Measurements from ENCODE around the gene RDX.

RDX gene

DNA sequence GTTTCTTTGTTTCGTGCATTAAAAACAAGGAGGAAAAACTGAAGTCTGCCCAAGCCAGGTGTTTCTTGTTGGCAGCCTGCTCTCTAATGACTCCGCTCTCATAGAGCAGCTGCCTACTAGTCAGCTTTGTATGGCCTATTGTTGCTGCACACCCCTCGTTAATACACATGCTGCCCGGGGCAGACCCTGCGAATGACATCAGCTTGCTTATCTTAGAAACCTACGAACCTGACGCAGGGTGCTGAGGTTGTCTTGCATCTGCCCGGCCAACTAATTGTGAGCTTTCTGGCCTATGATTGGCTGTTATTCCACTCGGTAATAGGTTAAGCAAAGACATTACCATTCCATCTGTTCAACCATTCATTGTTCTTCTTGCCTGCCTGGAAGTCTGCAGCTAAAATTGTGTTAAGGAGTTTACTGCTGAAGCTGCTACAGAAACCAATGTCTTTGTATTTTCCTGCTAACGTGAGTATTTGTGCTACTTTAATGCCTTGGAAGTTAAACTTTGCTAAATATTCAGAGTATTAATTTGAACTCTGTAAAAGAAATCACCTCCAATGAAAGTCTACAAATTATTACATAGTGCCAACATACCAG is 165.7 kb downstream of the RDX start:
- TF ChIP-seq, protein P1, sequence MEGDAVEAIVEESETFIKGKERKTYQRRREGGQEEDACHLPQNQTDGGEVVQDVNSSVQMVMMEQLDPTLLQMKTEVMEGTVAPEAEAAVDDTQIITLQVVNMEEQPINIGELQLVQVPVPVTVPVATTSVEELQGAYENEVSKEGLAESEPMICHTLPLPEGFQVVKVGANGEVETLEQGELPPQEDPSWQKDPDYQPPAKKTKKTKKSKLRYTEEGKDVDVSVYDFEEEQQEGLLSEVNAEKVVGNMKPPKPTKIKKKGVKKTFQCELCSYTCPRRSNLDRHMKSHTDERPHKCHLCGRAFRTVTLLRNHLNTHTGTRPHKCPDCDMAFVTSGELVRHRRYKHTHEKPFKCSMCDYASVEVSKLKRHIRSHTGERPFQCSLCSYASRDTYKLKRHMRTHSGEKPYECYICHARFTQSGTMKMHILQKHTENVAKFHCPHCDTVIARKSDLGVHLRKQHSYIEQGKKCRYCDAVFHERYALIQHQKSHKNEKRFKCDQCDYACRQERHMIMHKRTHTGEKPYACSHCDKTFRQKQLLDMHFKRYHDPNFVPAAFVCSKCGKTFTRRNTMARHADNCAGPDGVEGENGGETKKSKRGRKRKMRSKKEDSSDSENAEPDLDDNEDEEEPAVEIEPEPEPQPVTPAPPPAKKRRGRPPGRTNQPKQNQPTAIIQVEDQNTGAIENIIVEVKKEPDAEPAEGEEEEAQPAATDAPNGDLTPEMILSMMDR (IDR thresholded peaks at IDR 0.05; ENCODE audit: low read depth, low read length), result no peak
- DNase-seq (ENCODE audit: extremely low read depth, low read depth), result no peak

DNA sequence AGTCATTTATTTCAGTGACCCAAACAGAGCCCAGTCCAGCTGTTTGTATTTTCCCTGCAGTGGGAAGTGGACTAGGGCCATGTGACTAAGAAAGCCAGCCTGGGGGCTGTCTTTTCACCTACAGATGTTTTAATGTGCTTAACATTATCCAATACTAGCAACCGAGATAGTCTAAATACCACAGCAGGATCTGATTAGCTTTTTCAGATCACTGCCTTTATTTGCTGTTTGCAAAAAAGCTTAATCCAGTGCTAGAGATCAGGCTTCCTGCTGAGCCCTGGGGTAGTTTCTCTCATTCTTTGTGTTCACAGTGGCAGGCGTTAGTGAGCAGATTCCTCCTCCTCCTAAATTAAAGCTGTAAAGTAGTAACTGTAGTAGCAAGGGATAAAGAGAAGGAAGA is 168.3 kb downstream of the RDX start:
- DNase-seq (ENCODE audit: extremely low read depth, low read depth), result peak; percentile 53
- TF ChIP-seq, protein P1 (IDR thresholded peaks at IDR 0.05; ENCODE audit: low read depth, low read length), result no peak

DNA sequence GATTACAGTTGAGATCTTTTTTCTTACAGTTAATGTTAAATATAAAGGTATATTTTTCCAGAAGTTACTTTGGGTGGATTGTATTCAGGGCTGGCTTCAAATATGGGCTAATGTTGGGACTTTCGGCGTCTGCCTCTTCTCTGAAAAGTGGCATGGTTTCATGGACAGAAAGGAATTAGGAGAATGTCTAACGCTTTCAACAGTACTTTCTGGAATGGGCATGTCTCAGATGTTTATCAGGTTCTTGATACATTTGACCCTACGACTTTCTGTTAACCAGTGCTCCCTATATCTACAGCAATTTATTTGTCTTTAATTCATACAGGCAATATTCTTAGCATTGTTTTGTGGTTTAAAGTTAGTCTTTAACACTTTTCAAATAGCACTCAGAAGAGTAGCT is 169.5 kb downstream of the RDX start:
- TF ChIP-seq, protein P1 (IDR thresholded peaks at IDR 0.05; ENCODE audit: low read depth, low read length), result no peak
- no peak for DNase-seq (ENCODE audit: extremely low read depth, low read depth)

DNA sequence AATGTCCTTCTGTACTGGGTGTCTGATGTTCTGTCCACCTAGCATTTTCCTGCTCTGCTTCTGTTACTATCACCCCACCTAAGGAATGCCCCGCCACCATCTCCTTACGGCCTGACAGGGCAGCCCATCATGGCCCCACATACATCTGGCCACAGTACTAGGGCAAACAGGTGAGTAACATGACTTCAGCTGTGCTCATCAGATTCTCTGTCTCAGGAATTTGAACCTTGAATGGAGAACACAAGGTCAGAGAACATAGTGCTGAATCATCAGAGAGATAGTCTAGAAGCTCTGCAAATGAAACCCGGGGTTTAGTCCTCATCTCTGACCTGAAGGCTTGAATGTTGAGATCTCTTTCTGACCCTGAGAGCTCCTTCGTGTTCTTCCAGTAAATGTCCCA is 170.8 kb downstream of the RDX start:
- TF ChIP-seq, protein P1 (IDR thresholded peaks at IDR 0.05; ENCODE audit: low read depth, low read length), result no peak
- no peak for DNase-seq (ENCODE audit: extremely low read depth, low read depth)
